WTC11 (cell line): ENCODE data around the gene C13orf46. TPM values are rescaled to one million over a fixed set of nuclear protein-coding genes. Genes with fewer than 3 reads are reported as not detected.
A peak's percentile ranks its signal among the peaks of the same experiment; 100 is the strongest.

Experiments
- ATAC-seq: fragments of 200-7000 bp; cut with Tn5 transposase; 2 replicates; pipeline ENCODE4 v1.10.0; 2021; ENCODE audit warnings: mild to moderate bottlenecking, moderate library complexity
- CTCF ChIA-PET: fragments of 300-600 bp; sonication (Branson Sonifier 250); formaldehyde crosslinking; loops from one replicate; lab custom pipeline; 2021; ENCODE audit warnings: antibody characterized with exemption; lab: Charles Lee
- POLR2A ChIA-PET: fragments of 350-600 bp; sonication (Branson Sonifier 250); formaldehyde crosslinking; loops from one replicate; lab custom pipeline; 2021; ENCODE audit warnings: antibody characterized with exemption; lab: Charles Lee
- DNase-seq: peaks from one replicate; pipeline ENCODE4 v3.0.0; 2021; ENCODE audit warnings: low spot score
- H3K27ac Mint-ChIP-seq: 2 replicates; pipeline ENCODE4 v1.8.0; 2021; ENCODE audit warnings: mixed read lengths
- H3K27me3 Mint-ChIP-seq: 2 replicates; pipeline ENCODE4 v1.8.0; 2021; ENCODE audit warnings: low read depth, mild to moderate bottlenecking, moderate library complexity, mixed read lengths
- H3K36me3 Mint-ChIP-seq: 2 replicates; pipeline ENCODE4 v1.8.0; 2021; ENCODE audit warnings: mixed read lengths
- H3K4me1 Mint-ChIP-seq: 2 replicates; pipeline ENCODE4 v1.8.0; 2022; ENCODE audit warnings: mixed read lengths
- H3K4me3 Mint-ChIP-seq: 2 replicates; pipeline ENCODE4 v1.8.0; 2021; ENCODE audit warnings: mild to moderate bottlenecking, moderate library complexity, mixed read lengths
- H3K9me3 Mint-ChIP-seq: 2 replicates; pipeline ENCODE4 v1.8.0; 2021; ENCODE audit warnings: mixed read lengths
- AR ChIP-seq: fragments of 250-450 bp; sonication (Bioruptor Pico); IDR thresholded peaks from 2 replicates; pipeline ENCODE4 v1.9.0; 2021; ENCODE audit warnings: mild to moderate bottlenecking
- ARID4B ChIP-seq: sonication (generic); formaldehyde crosslinking; IDR thresholded peaks from 2 replicates; pipeline ENCODE4 v1.8.0; 2023; ENCODE audit warnings: missing genetic modification reagents, mild to moderate bottlenecking, borderline replicate concordance
- CBFB ChIP-seq: sonication (generic); formaldehyde crosslinking; IDR thresholded peaks from 2 replicates; pipeline ENCODE4 v1.8.1; 2022; ENCODE audit warnings: mild to moderate bottlenecking, low read depth, missing genetic modification reagents
- CREB1 ChIP-seq: sonication (generic); formaldehyde crosslinking; IDR thresholded peaks from 2 replicates; pipeline ENCODE4 v1.8.0; 2023; ENCODE audit warnings: mild to moderate bottlenecking, missing genetic modification reagents
- CTCF ChIP-seq: fragments of 200-600 bp; IDR thresholded peaks from 2 replicates; pipeline ENCODE4 v1.8.0; 2022; ENCODE audit warnings: antibody characterized with exemption
- E2F1 ChIP-seq: sonication (generic); formaldehyde crosslinking; IDR thresholded peaks from 2 replicates; pipeline ENCODE4 v1.8.0; 2022; ENCODE audit warnings: mild to moderate bottlenecking, missing genetic modification reagents
- FOXJ3 ChIP-seq: sonication (generic); formaldehyde crosslinking; IDR thresholded peaks from 2 replicates; pipeline ENCODE4 v1.9.0; 2021; ENCODE audit warnings: missing genetic modification reagents, mild to moderate bottlenecking, borderline replicate concordance
- FOXP1 ChIP-seq: sonication (generic); formaldehyde crosslinking; IDR thresholded peaks from 2 replicates; pipeline ENCODE4 v1.8.0; 2022; ENCODE audit warnings: missing genetic modification reagents, mild to moderate bottlenecking, moderate library complexity, borderline replicate concordance
- GRHL2 ChIP-seq: fragments of 250-450 bp; sonication (Bioruptor Pico); IDR thresholded peaks from 2 replicates; pipeline ENCODE4 v1.8.0; 2022; ENCODE audit warnings: mild to moderate bottlenecking, moderate library complexity; ENCODE audit not compliant: insufficient replicate concordance, severe bottlenecking
- GTF2I ChIP-seq: fragments of 250-450 bp; sonication (Bioruptor Pico); conservative IDR thresholded peaks from 2 replicates; pipeline ENCODE4 v1.4.0; 2021; ENCODE audit warnings: mild to moderate bottlenecking
- HMGA2 ChIP-seq: fragments of 250-450 bp; sonication (Bioruptor Pico); IDR thresholded peaks from 2 replicates; pipeline ENCODE4 v1.4.0; 2021; ENCODE audit warnings: mild to moderate bottlenecking, moderate library complexity
- NFYB ChIP-seq: sonication (generic); formaldehyde crosslinking; conservative IDR thresholded peaks from 2 replicates; pipeline ENCODE4 v1.8.0; 2022; ENCODE audit warnings: low read depth, missing genetic modification reagents
- TP53 ChIP-seq: sonication (generic); formaldehyde crosslinking; IDR thresholded peaks from 2 replicates; pipeline ENCODE4 v1.8.1; 2023; ENCODE audit warnings: mild to moderate bottlenecking, missing genetic modification reagents
- USF1 ChIP-seq: sonication (generic); formaldehyde crosslinking; IDR thresholded peaks from 2 replicates; pipeline ENCODE4 v1.8.0; 2022; ENCODE audit warnings: mild to moderate bottlenecking, missing genetic modification reagents
- ZNF138 ChIP-seq: sonication (generic); formaldehyde crosslinking; conservative IDR thresholded peaks from 2 replicates; pipeline ENCODE4 v1.8.1; 2022; ENCODE audit warnings: mild to moderate bottlenecking, moderate library complexity, missing genetic modification reagents
- ZNF532 ChIP-seq: fragments of 250-450 bp; sonication (Bioruptor Pico); IDR thresholded peaks from 2 replicates; pipeline ENCODE4 v1.9.0; 2021; ENCODE audit warnings: mild to moderate bottlenecking, borderline replicate concordance
- total RNA-seq: library from RNA; stranded (reverse); gene quantifications from 3 replicates; pipeline ENCODE4 v1.2.3, GENCODE V29; 2021

C13orf46 gene
- total RNA-seq, 1 experiment from 2014 or later: 0.50 TPM

- TF ChIP-seq ZNF532: no peak
- TF ChIP-seq FOXJ3: no peak
- no peak for TF ChIP-seq CBFB (CRISPR knock-in tag)
Measured at GRCh38 chr13:113923376-113924063, 50.4 kb downstream of the C13orf46 start (continued).

- H3K9me3 Mint-ChIP-seq: peaks cover 30% of the 10 kb centered on the region
- H3K27me3 Mint-ChIP-seq: no peaks in the 10 kb centered on the region; the same call in 1 of the 2 replicates
- ChIA-PET POLR2A (no interaction called here), CTCF (no interaction called here)
- peak; percentile 3 for DNase-seq
- H3K36me3 Mint-ChIP-seq: peaks cover 10% of the 10 kb centered on the region
- no peak for ATAC-seq
- no peak overlapping the region for H3K4me3 Mint-ChIP-seq
- H3K4me1 Mint-ChIP-seq: peaks cover 10% of the 10 kb centered on the region
- H3K27ac Mint-ChIP-seq: no peak overlapping the region
- no peak for TF ChIP-seq E2F1 (CRISPR knock-in tag)
- no peak for TF ChIP-seq CREB1 (CRISPR knock-in tag)
- TF ChIP-seq GRHL2 (CRISPR knock-in tag): no peak
- TF ChIP-seq ZNF138 (CRISPR knock-in tag): no peak
- TF ChIP-seq USF1 (CRISPR knock-in tag): no peak
- no peak for TF ChIP-seq GTF2I (CRISPR knock-in tag)
- no peak for TF ChIP-seq FOXP1
- no peak for TF ChIP-seq CBFB (CRISPR knock-in tag)
- TF ChIP-seq CTCF: no peak
- no peak for TF ChIP-seq TP53 (CRISPR knock-in tag)
- no peak for TF ChIP-seq HMGA2 (CRISPR knock-in tag)
- TF ChIP-seq AR (CRISPR knock-in tag): no peak
- TF ChIP-seq NFYB (CRISPR knock-in tag): no peak
- no peak for TF ChIP-seq ARID4B
Measured at GRCh38 chr13:113922412-113923118, 51.3 kb downstream of the C13orf46 start.
